Gastrocnemius medialis (tissue), 4 donors: ENCODE results near the gene NDUFS5.
"Not testable (repeated sequence)": the region's sequence is repeated elsewhere in the genome, so short reads cannot be mapped to it uniquely, and the experiment has no call there.

ENCODE experiments used
- CTCF ChIP-seq, 5 experiments: fragments of 450-650 bp in 3 of 5; fragments of 200-600 bp in 2 of 5; sonication (generic) in 2 of 5; IDR thresholded peaks in 4 of 5; conservative IDR thresholded peaks in 1 of 5; 1 replicate in 4 of 5; 2 replicates in 1 of 5; pipeline ENCODE4 v1.5.1; 2016 to 2019; ENCODE audit warnings: antibody characterized with exemption in 5 of 5, mild to moderate bottlenecking in 3 of 5, moderate library complexity in 3 of 5
- POLR2A ChIP-seq, 2 donors: fragments of 450-650 bp; IDR thresholded peaks; one replicate each; pipeline ENCODE4 v1.6.1; 2017; ENCODE audit warnings: antibody characterized with exemption in 2 of 2, mild to moderate bottlenecking in 2 of 2, moderate library complexity in 2 of 2

GRCh38 chr1:39071557-39071956 lies 45.4 kb downstream of the NDUFS5 start:
- not testable (repeated sequence) for TF ChIP-seq CTCF (IDR thresholded peaks at IDR 0.05 in 4 of 5, conservative IDR thresholded peaks at IDR 0.05 in 1 of 5); POLR2A (IDR thresholded peaks at IDR 0.05)
